Measurements from ENCODE around the gene LPP.

DNA sequence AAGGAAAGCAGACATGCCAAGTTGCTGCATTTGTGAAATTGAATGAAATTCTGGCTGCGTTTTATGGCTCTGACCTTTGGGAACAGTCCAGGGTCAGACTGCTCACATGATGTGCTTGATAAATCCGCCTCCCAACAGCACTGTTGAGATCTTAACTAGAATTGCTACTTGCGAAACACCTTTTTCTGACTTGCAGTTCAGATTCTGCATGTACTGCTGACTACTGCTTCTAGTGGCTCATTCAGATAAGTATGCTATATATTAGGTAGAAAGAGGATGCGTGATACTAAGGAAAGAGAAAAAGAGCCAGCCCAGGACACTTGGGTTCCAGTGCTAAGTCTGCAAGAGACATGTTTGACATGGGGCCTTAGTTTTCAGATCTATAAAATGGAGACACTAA is 129.4 kb downstream of the LPP start:
- TF ChIP-seq POLR2A (IDR thresholded peaks at IDR 0.05; ENCODE audit: low read depth, low read length) = no peak
- no peak for TF ChIP-seq POLR2AphosphoS5 (IDR thresholded peaks at IDR 0.05; ENCODE audit: low read depth, low read length)
